Measurements from ENCODE around the gene CYTH2.

Gene CYTH2

DNA sequence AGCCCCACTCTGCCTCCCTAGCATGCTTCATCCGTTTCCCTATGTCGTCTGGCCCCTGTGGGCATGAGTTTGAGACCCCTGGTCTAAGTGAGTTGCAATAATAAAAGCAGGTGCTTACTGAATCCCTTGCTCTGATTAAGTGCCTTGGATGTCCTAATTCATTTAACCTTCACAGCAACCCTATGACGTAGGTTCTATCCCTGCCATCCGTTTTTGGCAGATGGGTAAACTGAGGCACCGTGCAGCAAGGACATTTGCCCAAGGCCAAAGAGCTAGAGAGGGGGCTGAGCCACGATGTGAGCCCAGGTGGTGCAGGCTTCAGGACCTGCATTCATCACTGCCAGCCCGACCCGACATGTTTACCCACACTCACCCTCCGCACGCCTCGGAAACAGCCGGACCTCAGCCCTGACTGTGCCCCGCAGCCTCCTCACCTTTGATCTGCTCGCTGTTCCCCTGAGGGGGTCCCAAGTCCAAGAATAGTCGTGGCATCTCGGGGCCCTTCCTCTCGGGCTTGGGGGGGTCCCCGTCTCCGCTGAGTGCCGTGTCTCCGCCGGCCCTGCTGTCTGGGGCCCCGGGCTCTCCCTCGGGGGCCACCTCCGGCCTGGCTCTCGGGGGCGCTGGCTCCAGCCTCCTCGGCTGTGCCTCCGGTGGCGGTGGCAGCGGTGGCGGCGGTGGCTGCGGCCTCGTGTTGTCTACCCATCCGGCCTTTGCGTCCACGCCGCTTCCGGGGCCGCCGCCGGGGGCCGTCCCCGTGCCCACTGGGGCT lies 28.0 kb downstream of the CYTH2 start:
- DNase-seq: peak in 1 of 14 donors; percentile 13

DNA sequence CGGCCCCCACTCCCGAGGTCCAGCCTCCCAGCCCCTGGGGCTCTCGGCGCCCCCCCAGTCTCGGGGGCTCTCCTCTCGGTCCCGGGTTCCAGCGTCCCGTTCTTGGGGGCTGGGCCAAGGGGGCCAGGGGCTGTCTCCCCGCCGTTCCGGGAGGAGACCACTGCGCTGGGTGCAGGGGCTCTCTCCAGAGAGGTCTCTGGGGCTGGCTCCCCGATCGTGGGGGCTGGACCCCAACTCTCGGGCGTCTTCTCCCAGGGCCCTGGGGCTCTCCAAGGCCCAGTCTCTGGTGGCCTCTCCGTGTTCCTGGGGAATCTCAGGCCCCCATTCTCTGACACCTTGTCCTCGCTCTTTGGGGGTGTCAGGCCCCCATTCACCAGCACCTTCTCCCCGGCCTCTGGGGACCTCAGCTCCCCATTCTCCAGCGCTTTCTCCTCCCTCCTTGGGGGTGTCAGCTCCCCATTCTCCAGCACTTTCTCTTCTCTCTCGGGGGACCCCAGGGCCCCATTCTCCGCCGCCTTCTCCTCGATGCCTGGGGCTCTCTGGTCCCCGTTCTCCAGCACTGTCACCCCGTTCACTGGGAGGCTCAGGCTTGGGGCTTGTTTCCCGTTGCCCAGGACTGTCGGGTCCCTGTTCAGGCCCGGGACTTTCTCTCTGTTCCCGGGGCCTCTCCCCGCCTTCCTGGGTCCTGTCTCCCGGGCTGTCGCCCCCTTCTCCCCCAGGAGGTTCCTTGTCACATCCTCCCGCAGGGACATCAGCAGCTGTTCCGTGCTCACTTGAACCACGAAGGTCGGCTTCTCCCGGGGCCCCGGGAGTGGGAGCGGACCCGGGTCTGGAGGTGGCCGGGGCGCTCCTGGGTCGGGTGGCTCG lies 28.8 kb downstream of the CYTH2 start:
- no peak for DNase-seq

DNA sequence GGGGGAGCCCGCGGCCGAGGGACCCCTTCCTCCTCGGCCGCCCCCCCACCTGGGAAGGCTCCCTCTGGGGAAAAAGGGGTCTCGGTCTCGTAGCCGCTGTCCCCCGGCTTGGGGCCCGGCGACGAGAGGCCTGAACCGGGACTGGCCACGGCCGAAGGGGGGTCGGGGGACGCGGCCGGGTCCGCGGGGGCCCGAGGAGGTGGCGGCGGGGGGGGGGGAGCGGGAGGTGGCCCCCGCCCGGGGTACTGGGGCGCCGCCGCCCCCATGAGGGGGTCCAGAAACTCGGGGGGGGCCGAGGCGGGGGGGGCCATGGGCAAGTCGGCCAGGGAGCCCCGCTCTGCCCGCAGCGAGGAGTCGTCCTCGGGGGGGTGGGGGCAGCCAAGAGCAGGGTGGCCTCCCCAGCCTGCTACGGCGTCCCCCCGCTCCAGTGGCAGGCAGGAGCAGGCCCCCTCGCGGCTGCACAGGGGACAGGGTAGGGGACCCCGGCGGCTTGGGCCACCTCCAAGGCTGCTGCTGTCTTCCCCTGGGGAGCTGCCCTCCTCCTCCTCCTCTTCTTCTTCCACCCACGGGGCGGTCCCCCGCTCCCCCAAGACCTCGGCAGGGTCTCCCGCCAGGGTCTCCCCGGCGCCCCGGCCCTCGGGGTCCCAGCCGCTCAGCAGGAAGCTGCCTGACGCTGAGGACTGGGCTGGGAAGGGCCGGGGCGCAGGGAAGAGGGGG lies 29.6 kb downstream of the CYTH2 start:
- DNase-seq: no peak

DNA sequence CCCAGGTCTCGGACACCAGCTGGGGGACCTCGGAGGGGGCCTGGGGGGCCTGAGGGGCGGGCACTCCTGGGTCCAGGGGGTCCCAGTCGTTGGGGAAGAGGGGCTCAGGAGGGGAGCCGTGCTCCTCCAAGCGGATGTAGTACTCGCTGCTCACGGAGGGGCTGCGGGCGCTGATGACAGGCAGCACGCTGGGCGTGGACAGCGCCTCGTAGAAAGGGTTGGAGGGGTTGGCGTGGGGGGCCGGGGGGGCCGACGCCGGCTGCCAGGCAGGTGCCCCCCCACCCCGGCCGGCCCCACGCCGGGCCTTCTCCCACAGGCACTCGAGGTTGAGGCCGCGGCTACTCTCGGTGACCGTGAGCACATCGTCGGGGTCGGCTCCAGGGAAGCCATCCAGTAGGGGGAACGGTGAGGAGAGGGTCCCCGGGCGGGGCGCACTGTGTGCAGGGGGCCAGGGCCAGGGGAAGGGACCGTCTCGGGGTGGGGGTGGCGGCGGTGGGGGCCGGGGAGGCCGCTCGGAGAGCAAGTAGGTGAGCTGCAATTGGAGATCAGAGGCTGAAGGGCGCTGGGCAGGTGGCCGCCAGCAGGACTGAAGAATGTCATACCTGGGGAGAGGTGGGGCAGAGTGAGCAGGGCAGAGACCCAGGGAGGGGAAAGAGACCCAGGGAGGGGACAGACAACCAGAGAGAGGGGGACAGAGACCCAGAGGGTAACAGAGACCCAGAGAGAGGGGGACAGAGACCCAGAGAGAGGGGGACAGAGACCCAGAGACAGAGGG lies 30.3 kb downstream of the CYTH2 start:
- DNase-seq: no peak

DNA sequence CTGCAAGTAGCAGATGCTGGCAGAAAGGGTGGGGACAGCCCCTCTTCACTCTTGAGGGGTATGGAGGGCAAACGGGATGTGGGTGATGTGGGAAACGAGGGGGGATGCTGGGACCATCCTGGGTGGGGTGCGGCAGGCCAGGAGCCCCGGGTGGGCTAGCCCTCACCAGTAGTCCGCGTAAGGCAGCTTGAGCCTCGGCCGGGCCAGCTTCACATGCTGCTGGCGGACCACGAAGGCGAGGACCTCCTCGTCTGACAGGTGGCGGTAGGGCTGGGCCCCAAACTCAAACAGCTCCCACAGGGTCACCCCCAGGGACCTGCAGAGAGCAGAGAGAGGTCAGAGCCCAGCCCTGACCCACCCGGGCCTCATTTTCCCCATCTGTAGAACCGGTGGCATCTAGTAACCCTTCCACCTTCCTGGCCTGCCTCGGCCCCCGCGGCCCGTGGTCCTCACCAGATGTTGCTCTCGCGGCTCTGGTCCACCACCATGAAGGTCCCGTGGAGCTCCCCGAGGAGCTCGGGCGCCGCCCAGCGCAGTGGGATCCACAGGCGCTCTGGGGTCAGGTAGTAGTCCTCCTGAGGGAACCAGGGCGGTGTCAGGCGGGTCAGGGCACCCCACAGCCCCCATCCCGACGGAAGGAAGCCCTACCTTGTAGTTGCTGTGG lies 31.8 kb downstream of the CYTH2 start:
- no peak for DNase-seq

DNA sequence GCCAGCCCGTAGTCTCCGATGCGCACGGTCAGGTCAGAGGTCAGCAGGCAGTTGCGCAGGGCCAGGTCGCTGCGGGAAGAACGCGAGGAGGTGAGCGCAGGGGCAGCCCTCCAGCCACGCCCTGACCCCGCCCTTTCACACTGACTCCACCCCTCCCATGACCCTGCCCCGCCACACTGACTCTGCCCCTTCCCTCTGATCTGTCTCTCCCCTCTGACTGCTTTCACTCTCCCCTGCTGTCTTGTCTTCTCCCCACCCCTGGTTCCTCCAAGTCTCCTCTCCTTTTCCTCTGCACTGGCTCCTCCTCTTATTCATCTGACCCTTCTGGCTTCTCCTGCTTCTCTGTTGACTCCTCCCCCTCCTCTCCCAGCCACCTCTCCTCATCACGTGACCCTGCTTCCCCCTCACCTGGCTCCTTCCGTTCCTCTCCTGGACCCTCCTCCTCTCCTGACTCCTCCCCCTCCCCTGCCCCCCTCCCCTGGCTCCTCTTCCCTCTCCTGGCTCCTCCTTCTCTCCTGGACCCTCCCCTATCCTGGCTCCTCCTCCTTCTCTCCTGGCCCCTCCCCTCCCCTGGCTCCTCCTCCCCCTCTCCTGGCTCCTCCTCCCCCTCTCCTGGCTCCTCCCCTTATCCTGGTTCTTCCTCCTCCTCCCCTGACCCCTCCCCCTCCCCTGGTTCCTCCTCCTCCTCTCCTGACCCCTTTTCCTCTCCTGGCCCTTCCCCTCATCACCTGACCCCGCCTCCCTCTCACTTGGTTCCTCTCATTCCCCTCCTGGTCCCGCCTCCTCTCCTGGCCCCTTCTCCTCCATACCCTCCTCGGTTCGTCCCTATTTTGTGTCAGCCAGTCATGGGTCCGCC lies 32.6 kb downstream of the CYTH2 start:
- peak in 5 of 14 donors; percentile 13 to 38 (median 33) for DNase-seq

DNA sequence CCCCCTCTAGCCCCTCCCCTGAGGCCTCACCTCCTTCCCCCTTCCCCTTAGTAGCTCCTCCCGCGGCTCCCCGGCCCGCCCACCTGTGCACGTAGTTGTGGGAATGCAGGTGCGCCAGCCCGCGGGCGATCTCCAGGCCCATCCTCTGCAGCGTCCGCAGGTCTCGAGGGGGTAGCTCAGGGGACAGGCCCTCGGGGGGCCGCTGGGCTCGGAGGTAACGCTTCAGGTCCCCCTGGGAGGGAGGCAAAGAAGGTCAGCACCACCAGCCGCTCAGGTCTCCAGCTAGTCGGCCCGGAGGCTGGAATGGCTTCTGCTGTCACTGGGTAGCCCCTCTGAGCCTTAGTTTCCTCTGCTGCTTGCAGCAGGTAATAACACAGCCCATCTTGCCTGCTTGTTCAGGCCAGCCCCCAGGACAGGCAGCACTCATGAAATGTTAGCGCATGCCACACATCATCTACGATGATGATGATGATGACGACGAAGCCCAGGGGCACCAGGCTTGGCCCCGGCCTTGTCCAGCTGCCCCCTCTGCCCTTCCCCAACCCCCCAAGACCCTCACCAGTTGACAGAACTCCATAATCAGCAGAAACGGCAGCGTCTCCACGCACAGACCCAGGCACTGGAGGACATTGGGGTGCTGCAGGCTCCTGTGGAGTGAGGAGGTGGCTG lies 33.3 kb downstream of the CYTH2 start:
- DNase-seq: no peak

DNA sequence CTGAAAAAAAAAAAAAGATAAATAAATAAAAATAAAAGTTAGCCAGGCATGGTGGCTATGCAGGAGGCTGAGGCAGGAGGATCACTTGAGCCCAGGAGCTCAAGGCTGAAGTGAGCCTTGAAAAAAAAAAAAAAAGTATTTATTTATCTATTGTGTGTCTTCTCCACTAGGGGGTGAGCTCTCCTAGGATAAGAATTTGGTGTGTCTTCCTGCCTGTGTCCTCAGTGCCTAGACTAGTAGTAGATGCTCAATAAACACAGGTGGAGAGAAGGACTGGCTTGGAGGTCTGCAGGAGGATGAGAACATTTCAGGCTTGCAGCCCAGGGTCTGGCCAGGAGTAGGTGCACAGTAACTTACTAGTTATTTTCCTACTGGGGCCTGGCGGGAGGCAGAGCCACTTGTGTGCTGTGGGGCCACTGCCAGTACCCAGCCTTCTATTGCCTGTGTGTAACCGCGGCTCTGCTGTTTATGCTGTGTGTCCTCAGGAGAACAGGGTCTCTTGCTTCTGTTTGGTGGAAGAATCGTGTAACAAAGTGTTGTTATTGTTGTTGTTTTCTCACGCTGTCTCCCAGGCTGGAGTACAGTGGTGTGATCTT lies 37.1 kb downstream of the CYTH2 start:
- DNase-seq: no peak

DNA sequence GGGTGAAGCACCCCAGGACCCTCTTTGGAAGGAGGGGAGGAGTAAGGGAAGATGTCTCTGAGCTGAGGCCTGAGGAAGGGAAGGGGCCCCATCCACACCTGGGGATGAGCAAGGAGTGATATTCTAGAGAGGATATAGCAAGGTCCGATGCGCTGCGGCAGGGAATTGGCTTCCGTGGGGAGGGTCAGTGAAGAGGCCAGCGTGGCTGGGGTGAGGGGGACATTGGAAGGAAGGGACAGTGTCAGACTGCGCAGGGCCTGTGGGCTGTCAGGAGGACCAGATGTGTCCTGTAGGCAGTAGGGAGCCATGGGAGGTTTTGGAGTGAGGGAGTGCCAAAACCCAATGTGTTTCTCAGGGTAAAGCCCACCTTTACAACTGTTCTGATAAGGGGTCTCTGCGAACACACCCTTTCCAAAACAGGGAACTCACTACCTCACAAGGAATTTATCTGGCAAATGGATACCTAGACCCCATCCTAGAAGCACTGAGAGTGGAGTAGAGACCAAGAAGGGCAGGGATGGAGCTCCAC lies 38.8 kb downstream of the CYTH2 start:
- DNase-seq: no peak

DNA sequence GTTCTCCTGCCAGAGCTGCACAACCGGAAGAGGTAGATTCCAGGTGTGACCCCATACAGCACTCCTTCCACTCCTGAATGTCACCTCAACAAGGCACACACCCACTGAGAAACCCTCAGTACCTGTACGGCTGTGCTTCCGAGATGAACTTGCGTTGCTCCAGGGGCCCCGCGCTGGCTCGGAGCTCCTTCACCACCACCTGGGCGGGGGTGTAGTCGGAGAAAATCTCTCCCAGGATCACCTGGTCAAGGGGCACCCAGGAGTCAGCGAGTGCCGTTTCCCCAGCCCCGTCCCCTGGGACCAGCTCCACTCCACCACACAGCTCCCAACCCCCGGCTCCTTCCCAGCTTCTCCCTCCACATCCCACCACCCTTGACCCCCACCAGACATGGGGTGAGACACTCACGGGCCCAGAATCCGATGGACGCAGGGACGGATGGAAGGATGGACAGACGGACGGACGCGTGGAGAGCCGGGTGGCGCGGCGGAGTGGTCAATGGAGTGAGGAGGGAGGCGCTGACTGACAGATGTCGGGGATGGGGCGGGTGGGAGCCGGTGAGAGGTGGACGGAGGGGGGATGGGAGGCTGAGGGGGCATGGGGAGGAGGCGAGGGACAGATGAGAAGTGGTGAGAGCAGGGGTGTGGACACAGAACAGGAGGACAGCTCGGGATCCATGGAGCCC lies 39.7 kb downstream of the CYTH2 start:
- DNase-seq: no peak

DNA sequence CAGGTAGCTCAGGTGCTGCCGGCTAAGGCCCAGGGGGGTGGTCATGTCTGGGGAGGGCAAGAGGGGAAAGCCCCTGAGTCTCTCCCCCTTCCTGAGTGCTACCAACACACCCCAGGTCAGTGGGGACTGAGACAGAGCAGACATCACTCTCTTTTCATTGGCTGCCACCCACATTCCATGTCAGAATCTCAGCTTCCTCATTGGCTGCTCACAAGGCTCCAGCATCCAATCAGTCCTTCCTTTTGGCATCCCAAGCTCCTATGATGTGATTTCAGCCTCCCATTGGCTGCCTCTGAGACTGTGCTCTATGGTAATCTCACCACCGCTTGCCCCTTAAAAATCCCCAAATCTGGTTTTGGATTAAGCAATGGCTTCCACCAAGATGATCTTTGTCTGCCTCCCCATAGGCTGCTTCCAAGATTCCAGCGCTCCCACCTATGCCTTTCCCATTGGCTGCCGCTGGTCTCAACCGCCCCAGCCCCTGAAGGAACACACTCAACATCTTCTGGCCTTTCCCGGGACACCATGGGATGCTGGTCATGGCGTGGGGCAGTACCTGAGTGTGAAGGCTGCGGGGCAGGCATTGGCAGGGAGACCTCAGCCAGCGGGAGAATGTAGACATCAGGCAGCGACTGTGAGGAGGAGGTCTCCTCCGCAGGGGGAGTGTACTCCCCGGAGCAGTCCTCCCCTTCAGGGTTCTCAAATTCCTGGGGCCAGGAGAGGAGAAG lies 40.5 kb downstream of the CYTH2 start:
- DNase-seq: no peak

DNA sequence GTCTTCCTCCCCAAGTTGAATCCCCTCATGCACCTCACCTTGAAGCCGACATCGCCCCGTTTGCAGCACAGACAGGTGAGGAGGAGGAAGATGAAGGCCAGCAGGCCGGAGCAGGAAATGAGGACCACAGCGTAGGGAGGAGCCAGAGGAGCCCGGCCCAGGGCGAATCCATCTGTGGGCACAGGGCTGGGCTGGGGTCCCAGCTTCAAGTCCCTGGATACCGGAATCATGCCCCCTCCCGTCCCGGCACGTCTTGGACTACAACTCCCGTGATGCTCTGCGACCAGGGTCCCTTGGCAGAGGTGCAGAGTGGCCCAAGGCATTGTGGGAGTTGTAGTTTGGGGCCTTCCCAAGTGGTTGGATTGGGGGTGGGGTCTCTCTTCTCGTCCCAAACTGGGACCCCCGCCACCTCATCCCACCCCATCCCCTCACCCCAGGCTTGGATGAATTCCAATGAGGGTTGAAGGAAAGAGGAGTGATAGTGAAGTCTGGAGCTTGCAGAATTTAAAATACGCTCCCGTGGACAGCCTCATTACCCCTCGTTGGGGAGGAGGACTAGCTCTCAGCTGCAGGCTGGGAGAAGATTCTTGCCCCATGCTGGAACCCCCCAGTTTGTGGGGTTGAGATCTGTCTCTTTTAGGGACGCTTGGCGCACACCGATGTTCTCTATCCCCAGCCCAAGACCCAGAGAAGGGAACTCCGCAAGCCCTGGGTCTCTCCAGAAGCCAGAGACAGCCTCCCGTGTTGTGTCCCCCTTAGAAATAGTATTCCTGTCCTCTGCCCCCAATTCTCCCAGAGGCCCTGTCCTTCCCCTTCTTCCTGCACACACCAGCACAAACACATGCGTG lies 41.5 kb downstream of the CYTH2 start:
- peak in 13 of 14 donors; percentile 13 to 85 (median 69) for DNase-seq

DNA sequence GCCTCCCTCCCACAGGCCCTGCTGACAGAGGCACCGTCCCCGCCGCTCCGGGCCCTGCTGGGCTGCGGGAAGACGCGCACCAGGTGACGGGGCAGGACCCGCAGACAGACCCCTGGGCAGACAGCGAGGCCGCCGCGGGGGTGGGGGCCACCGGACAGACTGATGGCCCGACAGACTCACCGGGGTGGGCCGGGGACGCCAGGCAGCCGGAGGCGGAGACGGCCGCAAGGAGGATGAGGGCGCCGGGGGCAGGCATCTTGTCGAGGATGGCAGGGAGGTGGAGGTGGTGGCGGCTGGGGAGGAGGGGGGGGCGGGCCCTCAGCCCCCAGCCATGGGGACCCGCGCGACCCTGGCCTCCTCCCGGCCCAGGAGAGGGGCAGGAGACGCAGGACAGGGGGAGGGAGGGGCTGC lies 42.2 kb downstream of the CYTH2 start:
- peak in 2 of 14 donors; percentile 43 to 44 for DNase-seq

DNA sequence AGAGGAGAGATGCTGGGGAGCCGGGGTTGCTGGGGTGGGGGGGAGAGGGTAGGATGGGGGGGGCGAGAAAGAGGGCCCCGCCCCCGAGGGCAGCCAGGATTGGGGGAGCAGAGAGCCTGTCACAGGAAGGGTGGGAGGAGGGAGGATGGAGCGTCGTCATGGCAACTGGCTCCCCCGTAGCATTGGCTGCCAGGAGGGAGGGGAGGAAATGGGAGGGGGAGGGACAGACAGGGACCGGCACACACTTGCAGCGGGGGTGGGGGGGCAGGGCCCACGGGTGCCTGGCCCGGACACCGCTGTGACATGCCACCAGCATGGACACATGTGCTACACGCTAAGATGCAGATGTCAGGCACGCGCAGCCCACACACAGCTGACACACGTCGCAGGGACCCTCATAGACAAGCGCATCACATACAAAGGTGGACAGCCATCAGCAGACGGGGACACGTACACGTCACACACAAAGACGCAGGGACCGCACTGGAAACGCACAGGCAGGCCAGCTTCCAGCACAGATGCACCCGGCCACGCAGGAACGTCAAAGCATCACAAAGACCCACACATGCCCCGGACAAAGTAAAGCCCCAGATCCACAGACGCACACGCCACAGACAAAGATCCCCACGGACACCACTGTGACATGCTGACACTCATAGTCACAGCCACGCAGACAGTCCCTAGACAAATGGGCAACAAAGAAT lies 42.8 kb downstream of the CYTH2 start, which contains the start of gene LMTK3:
TSS of gene LMTK3 (minus strand) at position 36 of the 704 bp plus-strand sequence. CDS start 259 bp downstream, outside the sequence.
- peak; percentile 30 to 98 (median 68) for DNase-seq

DNA sequence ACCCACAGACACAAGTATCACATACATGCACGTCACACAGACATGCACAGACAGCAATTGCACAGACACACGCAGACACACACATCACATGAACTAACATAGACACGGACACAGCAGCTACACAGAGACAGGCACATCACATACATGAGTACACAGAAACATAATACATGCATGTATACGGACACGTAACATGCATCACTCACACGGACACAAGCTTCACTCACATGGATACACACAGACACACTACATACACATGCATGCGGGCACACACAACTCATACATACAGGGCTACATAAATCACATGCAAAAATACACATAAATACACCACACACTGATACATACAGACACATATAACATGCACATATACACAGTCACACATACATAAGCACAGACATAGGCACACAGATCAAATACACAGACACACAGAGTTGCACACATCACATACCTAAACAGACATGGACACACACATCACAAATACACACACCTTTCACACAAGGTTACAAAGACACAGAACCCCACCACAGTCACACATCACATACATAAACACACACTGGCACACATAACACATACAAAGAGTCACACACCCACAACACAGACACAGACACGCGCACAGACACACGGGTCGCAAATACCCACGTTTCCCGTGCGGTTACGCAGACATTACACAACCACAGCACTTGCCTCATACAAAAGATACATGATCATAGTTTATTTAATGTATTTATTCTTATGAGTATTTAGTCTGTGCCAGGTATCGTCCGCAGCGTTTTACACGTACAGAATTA lies 43.5 kb downstream of the CYTH2 start:
- DNase-seq: no peak

Measured in C1 segment of cervical spinal cord (tissue), 14 donors.